Endometrium (tissue), 2 donors: ENCODE results near the gene DPP4.
A peak's percentile ranks its signal among the peaks of the same experiment; 100 is the strongest.

ENCODE experiments used
- FAIRE-seq: peaks from 2 replicates; lab custom pipeline; 2012; peaks lifted over from hg19 to GRCh38; lab: Jason Lieb, UNC
- donor health status: control.
- donor health status: control.

Gene DPP4

DNA sequence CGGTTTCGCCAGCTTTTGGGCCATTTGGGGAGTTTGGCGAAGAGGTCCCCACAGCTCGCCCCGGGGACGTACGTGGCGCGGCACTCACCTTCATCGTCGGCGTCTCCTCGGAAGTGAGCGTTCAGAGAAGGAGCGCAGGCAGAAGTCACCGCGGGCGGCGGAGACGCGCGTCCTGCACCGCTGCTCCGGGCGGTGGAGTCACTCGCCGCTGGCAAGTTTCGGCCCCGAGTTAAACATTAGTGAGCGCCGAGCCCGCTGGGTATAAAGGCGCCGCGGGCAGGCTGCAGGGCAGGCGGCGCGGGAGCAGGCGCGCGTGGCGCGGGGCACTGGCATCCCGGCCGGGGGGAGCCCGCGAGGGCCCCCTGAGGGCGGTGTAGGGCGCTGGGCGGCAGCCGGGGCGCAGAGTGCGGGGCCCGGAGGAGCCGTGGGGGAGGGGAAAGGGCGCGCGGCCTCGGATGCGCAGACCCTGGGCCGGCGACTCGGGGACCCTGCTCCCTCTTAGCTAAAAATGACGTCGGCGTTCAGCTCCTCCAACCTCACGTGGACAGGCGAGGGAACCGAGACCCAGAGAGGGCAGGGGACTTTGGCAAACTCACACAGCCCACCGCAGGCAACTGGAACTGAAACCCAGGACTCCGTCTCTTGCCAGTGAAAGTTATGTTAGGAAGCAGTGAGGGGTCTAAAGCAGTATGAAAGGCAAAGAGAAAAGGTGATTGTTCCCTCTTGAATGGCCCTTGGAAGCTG is at the start of gene DPP4:
DPP4 (minus strand) TSS at position 328 of the 744 bp plus-strand sequence; CDS start at position 94, 234 bp downstream.
- FAIRE-seq, result no peak

DNA sequence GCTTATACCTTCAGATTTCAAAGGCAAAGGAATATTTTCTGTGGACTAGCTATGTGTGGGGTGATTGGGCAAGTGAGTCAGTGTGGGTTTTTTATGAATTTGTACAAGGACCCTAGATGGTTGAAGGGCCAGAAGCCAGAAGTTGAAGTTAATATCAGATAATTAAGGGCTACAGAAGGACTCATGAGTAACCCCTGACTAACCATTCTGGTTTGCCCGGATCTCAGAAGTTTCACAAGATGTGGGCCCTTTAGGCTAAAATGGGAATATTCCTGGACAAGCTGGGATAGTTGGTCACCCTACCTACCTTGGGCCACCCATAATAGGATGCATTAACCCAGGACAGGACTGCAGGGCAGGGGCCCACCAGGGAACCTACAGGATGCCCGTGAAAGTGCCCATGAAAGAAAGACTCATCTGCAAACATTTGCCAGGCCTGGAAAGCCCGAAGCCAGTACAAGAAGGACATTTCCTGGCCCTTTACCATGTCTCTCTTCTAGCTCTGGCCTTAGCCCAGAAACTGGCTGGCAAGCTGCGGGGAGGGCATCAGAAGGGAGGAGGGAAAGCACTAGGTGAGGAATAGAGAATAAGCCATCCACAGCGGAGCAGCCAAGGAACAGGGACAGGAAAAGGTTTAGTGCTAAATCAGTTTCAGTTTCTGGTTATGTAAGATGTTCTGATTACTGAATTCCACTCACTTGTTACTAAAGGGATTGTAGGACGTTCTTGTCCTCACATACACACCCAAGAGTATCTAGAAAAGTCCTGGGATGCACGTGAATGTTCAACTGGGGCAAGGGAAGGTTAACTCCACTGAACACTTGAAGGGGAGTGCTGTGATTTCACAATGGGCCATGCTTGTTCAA is 44.4 kb upstream of the DPP4 start:
- FAIRE-seq, result no peak

GRCh38 chr2:162116352-162116751 is 42.3 kb upstream of the DPP4 start:
- FAIRE-seq, result no peak

DNA sequence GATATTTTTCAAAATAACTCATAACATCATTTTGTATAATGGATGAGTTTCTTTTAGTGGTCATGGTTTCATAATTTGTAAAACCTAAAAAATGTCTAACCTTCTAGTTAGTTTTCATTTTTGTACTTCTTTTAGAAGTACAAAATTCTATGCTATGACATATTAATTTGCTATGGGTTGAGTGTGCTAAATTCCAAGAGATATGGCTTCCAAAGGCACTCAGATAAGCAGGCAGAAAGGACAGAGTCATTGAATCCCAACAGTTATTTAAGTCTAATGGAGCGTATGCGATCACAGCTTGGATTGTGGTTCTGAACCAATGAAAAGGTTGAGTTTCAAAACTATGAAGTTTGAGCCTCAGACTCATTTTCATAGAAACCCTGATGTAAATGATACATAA is 41.1 kb upstream of the DPP4 start:
- no peak for FAIRE-seq

- peak; percentile 90 for FAIRE-seq
Observed at GRCh38 chr2:162114271-162114670, 40.3 kb upstream of the DPP4 start.

- FAIRE-seq, result no peak
Observed at GRCh38 chr2:162113776-162114168, 39.8 kb upstream of the DPP4 start.

GRCh38 chr2:162113088-162113775 is 39.2 kb upstream of the DPP4 start:
- FAIRE-seq, result no peak

DNA sequence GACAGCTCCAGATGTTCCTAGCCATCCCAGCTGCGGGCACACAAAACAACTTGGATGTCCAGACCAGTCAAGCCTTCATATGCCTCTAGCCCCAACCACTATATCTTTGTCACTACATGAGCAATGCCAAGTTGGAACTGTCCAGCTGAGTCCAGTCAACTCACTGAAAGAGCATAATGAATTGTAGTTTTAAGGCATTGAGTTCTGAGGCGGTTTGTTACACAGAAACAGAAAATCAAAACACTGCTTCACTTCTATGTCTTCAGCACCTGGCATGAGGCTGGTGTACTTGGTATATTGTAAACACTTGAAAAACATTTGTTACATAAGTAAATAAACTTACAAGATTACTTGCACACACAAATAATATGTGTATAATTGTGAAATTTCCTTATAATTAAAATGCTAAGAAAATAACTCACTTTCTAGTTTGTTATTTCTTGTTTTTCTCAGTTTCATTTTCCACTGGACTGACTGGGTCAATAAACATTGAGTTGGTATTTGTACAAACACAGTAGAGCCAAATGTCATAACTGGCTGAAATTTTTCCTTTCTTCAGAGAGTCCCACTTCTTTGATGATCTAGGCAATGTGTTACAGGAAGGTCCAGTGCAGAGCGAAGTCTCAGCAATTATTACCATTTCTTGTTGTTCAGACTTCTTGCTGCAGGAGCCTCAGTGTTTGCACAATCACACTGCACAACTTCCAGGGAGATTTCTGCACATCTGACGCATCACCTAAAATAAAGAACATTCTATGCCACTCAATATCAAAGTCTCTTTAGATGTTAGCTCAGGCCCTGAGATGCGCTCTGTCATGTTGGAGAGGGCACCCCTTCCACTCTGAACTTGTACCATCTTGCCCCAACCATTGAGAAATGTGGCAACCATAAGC is 38.2 kb upstream of the DPP4 start:
- FAIRE-seq, result no peak

DNA sequence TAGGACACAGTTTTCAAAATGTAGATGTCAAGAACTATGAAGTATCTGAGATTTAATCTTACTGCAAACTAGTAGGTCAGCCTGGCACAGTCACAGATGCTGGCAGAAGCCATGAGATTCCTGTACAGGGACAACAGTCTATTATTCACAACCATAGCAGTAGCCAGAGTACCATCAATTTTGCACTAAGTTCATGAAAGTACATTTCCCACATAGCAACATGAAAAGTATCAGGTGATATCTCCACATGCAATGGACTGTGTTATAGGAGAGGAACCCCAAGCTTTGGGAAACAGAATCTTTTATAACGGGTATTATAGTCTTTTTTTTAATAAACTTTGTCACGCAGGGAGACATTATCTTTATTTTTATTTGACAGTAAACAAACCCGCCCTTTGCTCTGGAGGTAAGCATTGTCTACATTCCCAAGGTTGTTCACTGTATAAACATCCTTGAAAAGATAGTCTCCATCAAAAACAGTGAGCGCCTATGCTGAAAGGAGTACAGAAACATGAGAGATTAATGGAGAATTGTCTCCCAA is 33.4 kb upstream of the DPP4 start:
- no peak for FAIRE-seq

DNA sequence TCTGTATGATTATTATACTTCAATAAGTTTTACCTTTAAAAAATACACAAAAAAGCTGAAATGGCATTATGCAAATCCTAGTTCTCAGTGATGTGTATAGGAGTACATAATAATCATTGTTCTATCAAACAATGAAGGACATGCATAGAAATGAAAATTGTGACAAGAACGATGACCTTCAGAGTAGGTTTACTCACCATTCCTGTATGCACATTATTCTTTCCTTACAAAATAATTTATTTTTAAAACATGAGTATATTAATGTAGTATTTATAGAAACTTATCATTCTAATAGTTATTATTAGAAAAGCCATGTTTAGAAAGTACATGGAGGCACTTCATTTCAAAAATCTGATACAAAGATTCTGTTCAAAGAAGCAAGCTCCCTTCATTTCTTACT is 32.7 kb upstream of the DPP4 start:
- no peak for FAIRE-seq

DNA sequence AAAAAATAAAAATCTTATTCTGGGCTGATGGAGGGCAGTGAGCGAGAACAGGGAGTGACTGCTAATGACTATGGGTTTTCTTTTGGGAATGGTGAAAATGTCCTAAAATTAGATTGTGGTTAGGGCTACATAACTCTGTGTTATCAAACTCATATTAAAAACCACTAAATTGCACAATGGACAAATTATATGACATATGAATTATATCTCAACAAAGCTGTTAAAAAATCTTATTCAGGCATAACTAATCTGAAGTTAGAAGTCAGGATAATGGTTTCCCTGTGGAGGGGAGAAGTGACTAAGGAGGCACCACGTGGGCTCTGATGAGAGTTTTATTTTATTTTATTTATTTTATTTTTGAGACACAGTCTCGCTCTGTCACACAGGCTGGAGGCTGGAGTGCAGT is 32.1 kb upstream of the DPP4 start:
- no peak for FAIRE-seq

GRCh38 chr2:162103443-162104009 is 29.5 kb upstream of the DPP4 start:
- FAIRE-seq, result no peak

- FAIRE-seq, result no peak
Observed at GRCh38 chr2:162100579-162100978, 26.6 kb upstream of the DPP4 start.

DNA sequence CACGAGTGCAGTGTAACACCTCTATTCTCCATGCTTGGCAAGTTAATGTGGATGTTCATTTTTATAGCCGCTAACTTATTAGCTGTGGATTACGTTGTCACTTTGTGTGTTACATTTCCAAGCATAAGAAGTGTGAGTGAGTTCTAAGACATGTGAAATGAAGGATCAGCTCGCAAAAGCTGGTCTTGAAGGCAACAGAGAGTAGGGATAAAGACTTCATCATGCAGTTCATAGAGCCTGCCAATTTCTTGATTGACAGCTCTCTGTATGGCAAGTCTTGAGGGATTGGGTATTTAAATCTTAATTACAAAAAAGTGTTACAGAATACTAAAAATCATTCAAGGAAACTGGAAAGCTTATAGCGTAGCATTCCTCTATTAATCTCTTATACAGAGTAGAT is 25.8 kb upstream of the DPP4 start:
- FAIRE-seq, result no peak

DNA sequence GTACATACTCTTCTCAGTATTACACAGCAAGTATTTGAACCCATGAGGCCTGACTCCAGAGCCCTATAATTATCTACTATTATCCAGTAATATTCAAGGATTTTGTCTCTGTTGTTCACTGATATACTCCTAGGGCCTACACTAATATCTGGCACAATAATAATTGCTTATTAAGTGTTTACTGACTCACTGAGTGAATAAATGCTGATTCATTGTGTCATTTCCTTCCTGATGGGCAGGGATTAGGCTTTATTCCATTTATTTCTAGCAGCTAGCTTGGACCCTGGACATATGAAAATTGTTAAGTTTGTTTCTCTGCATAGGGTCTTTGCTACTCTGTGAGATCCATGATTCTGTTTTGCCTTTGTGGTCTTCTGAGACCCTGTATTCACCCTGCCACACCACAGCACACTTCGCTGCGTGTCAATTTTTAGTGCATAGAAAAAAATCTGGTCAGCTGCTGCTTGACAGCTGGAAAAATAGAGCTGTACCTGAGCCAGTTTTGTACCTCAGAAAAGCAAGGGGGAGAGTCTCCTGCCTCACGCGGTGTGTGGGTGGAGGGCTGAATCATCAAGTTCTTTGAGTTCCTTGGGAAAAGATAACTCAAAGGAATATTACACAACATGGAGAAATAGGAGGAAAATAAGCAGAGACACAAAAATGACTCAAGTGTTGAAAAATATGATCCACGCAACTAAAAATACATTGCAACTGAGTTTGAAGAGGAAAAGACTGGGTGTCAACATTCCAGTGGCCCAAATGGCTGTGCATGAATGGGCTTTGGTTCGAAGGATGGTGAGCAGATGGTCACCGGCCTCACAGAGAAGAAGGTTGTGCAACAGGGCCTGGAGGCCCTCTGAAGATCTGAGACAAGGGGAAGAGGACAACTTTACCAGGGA is 18.9 kb upstream of the DPP4 start:
- FAIRE-seq, result no peak

DNA sequence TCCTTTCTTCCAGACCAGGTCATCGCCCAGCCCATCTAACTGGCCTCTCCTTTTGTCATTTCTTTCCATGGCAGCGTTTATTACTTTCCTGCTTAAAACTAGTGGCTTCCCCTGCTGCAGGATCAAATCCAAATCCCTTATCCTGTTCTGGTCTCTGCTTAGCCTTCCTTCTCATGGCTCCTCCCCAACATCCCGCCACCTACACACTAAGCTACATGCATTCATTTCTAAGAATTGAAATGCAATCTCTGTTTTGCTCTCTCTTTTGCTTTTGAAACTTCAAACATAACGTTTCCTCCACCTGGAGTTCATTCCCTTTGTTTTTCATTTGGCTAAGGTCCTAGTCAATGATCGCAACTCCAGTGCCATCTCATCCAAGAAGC is 18.0 kb upstream of the DPP4 start:
- no peak for FAIRE-seq

GRCh38 chr2:162091325-162092007 is 17.5 kb upstream of the DPP4 start:
- FAIRE-seq, result no peak

GRCh38 chr2:162090109-162090508 is 16.1 kb upstream of the DPP4 start:
- FAIRE-seq, result no peak

DNA sequence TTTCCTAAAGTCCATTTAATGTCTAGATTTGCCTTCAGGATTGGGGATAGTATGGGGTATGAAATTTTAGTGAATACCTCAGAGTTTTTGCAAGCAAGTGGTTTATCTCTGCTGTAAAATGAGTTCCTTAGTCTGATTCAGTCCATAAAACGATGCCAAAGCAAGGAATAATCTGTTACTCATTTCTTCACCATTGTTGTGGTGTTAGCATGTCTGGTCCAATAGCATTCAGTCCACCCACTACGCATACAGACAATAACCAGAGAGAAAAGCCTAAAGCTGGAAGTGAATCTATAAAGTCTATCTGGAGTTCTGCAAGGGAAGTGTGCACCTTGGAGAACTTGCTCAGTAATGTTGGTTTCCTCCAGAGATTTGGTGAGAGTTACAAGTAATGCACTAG is 12.9 kb upstream of the DPP4 start:
- no peak for FAIRE-seq
